GM12875 (cell line): ENCODE results near the gene MMADHC.

Experiments used
- H3K4me3 ChIP-seq: one replicate; pipeline ENCODE4 v1.5.1; 2011; ENCODE audit warnings: low read depth, low read length, control low read depth
- CTCF ChIP-seq: IDR thresholded peaks from 2 replicates; pipeline ENCODE4 v1.5.1; 2011; ENCODE audit warnings: low read depth, mild to moderate bottlenecking, control low read depth, inconsistent platforms, low read length, moderate library complexity, borderline replicate concordance; ENCODE audit not compliant: insufficient read depth

Gene MMADHC

GRCh38 chr2:149526689-149527088 is 60.9 kb downstream of the MMADHC start:
- TF ChIP-seq CTCF, result no peak
- no peak overlapping the region for H3K4me3 ChIP-seq

GRCh38 chr2:149525323-149525722 is 62.3 kb downstream of the MMADHC start:
- no peak for TF ChIP-seq CTCF

More at GRCh38 chr2:149525323-149525722, 62.3 kb downstream of the MMADHC start:
- H3K4me3 ChIP-seq, result no peak overlapping the region
